GM12874 (cell line): ENCODE results near the gene BRMS1.

Experiments used
- CTCF ChIP-seq: IDR thresholded peaks from 2 replicates; pipeline ENCODE4 v1.5.1; 2011; ENCODE audit warnings: low read depth, mild to moderate bottlenecking, control low read depth, low read length, moderate library complexity; ENCODE audit not compliant: insufficient read depth

BRMS1 gene

GRCh38 chr11:66324664-66325063, 20.2 kb downstream of the BRMS1 start:
- TF ChIP-seq CTCF: no peak

- TF ChIP-seq CTCF: no peak
Measured at GRCh38 chr11:66323684-66324083, 21.2 kb downstream of the BRMS1 start.

- no peak for TF ChIP-seq CTCF
Measured at GRCh38 chr11:66322732-66323427, 22.0 kb downstream of the BRMS1 start.

GRCh38 chr11:66321606-66322005, 23.3 kb downstream of the BRMS1 start:
- TF ChIP-seq CTCF: no peak

- TF ChIP-seq CTCF: no peak
Measured at GRCh38 chr11:66318600-66318970, 26.3 kb downstream of the BRMS1 start.

- no peak for TF ChIP-seq CTCF
Measured at GRCh38 chr11:66317723-66318599, 26.9 kb downstream of the BRMS1 start.

- TF ChIP-seq CTCF: no peak
Measured at GRCh38 chr11:66317322-66317722, 27.6 kb downstream of the BRMS1 start.
